DOHH2 (cell line): Measurements from ENCODE around the gene ZNF627.

ENCODE experiments used
- CTCF ChIP-seq: fragments of 200-600 bp; sonication (generic); IDR thresholded peaks from one replicate; pipeline ENCODE4 v1.5.1; 2014; ENCODE audit warnings: antibody characterized with exemption, mild to moderate bottlenecking, low read depth, low read length; ENCODE audit not compliant: poor library complexity, severe bottlenecking
- EZH2phosphoT487 ChIP-seq: fragments of 200-600 bp; sonication (generic); IDR thresholded peaks from 2 replicates; pipeline ENCODE4 v1.6.1; 2017; ENCODE audit warnings: borderline replicate concordance, mild to moderate bottlenecking, antibody characterized with exemption, low read length, moderate library complexity, mixed read lengths

GRCh38 chr19:11554160-11554559 lies 43.1 kb upstream of the ZNF627 start:
- TF ChIP-seq CTCF, result no peak
- no peak for TF ChIP-seq EZH2phosphoT487
